ENCODE results near the gene FAM168A. TPM values are rescaled to one million over a fixed set of nuclear protein-coding genes. Genes with fewer than 3 reads are reported as not detected.

FAM168A gene
- total RNA-seq, 2 donors from 2014 or later = 34.0 to 36.0 TPM

- ATAC-seq (ENCODE audit: insufficient number of reproducible peaks, low FRiP score, low read depth) (no peak), DNase-seq (ENCODE audit: low spot score) (no peak)
- no peak overlapping the region for H3K27ac ChIP-seq
- peaks cover 3 to 19% of the 10 kb centered on the region in 2 donors for H3K4me1 ChIP-seq (ENCODE audit: control insufficient read depth in 1 of 2, low read depth in 2 of 2)
- H3K36me3 ChIP-seq = no peaks in the 10 kb centered on the region
- H3K4me3 ChIP-seq = no peak overlapping the region
- H3K27me3 ChIP-seq (replicated peaks; ENCODE audit: insufficient read depth) = no peaks in the 10 kb centered on the region
- TF ChIP-seq CTCF (IDR thresholded peaks at IDR 0.05) = no peak
- H3K9me3 ChIP-seq = no peaks in the 10 kb centered on the region
These were observed 102.2 kb downstream of the FAM168A start for GRCh38 chr11:73495731-73496130.

DNA sequence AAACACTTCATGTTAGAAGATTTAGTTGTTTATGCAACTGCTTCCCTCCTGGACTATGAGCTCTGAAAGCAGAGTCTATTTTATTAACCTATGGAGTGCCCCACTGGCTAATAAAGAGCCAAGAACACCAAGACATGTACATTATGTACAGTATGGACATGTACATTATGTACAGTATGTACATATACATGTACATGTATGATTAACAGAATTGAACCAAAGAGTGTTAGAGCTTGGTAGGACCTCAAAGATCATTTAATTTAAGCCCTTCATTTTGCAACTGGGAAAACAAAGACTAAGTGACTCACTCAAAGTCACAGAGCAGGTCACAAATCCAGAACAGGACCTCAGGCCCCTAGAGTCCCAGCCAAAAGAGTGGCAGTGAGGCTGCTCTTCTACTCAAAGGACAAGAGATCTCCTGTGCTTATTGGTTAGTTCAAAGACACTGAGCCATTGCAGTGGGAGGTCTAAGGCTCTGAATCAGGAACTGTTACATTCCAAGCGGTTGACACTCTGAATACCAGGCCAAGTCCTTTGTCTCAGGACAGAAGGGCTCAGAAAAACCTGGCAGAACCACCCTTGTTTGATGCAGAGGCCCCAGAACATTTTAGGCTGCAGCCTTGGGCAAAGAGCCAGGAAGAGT lies 103.8 kb downstream of the FAM168A start:
- TF ChIP-seq CTCF (IDR thresholded peaks at IDR 0.05) = no peak
- no peaks in the 10 kb centered on the region for H3K9me3 ChIP-seq
- peaks cover 3 to 19% of the 10 kb centered on the region in 2 donors for H3K4me1 ChIP-seq (ENCODE audit: control insufficient read depth in 1 of 2, low read depth in 2 of 2)
- DNase-seq (ENCODE audit: low spot score) = no peak
- H3K4me3 ChIP-seq = no peak overlapping the region
- no peaks in the 10 kb centered on the region for H3K36me3 ChIP-seq
- ATAC-seq (ENCODE audit: insufficient number of reproducible peaks, low FRiP score, low read depth) = peak; percentile 69
- H3K27me3 ChIP-seq (replicated peaks; ENCODE audit: insufficient read depth) = no peaks in the 10 kb centered on the region
- peak overlapping the region; percentile 28 to 46 for H3K27ac ChIP-seq

DNA sequence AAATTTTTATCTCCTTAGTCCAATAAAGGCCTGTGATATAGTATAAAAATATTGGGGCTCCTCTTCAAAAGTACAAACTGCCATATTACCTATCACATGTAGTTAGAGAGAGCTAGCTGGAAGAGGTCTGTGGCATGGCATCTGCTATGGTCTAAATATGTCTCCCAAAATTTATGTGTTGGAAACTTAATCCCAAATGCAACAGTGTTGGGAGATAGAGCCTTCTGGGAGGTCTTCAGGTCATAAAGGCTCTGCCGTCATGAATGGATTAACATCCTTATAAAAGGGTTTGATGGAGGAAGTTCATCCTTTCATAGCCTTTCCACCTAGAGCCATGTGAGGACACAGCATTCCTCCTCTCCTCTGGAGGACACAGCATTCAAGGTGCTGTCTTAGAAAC lies 116.3 kb downstream of the FAM168A start:
- H3K27me3 ChIP-seq (replicated peaks; ENCODE audit: insufficient read depth) = no peaks in the 10 kb centered on the region
- H3K4me3 ChIP-seq = no peak overlapping the region
- no peak for ATAC-seq (ENCODE audit: insufficient number of reproducible peaks, low FRiP score, low read depth)
- H3K4me1 ChIP-seq (ENCODE audit: control insufficient read depth in 1 of 2, low read depth in 2 of 2) = no peaks in the 10 kb centered on the region
- H3K9me3 ChIP-seq = peaks cover 12% of the 10 kb centered on the region
- TF ChIP-seq CTCF (IDR thresholded peaks at IDR 0.05) = no peak
- H3K27ac ChIP-seq = no peak overlapping the region
- no peaks in the 10 kb centered on the region for H3K36me3 ChIP-seq
- DNase-seq (ENCODE audit: low spot score) = no peak

GRCh38 chr11:73480677-73481076 lies 117.2 kb downstream of the FAM168A start:
- H3K27ac ChIP-seq = no peak overlapping the region
- DNase-seq (ENCODE audit: low spot score) (no peak), ATAC-seq (ENCODE audit: insufficient number of reproducible peaks, low FRiP score, low read depth) (no peak)
- no peak for TF ChIP-seq CTCF (IDR thresholded peaks at IDR 0.05)
- H3K9me3 ChIP-seq = peaks cover 12% of the 10 kb centered on the region
- H3K4me3 ChIP-seq = no peak overlapping the region
- H3K36me3 ChIP-seq = no peaks in the 10 kb centered on the region
- no peaks in the 10 kb centered on the region for H3K27me3 ChIP-seq (replicated peaks; ENCODE audit: insufficient read depth)
- H3K4me1 ChIP-seq (ENCODE audit: control insufficient read depth in 1 of 2, low read depth in 2 of 2) = no peaks in the 10 kb centered on the region

- DNase-seq (ENCODE audit: low spot score) = no peak
- Histone ChIP-seq H3K4me1 (ENCODE audit: control insufficient read depth in 1 of 2, low read depth in 2 of 2) (no peaks in the 10 kb centered on the region), H3K27me3 (replicated peaks; ENCODE audit: insufficient read depth) (no peaks in the 10 kb centered on the region), H3K4me3 (no peak overlapping the region), H3K27ac (no peak overlapping the region), H3K9me3 (peaks cover 12% of the 10 kb centered on the region), H3K36me3 (no peaks in the 10 kb centered on the region)
- TF ChIP-seq CTCF (IDR thresholded peaks at IDR 0.05) = no peak
- no peak for ATAC-seq (ENCODE audit: insufficient number of reproducible peaks, low FRiP score, low read depth)
These were observed 119.1 kb downstream of the FAM168A start for GRCh38 chr11:73478737-73479347.
